HepG2 (cell line): ENCODE results near the gene TTLL1. TPM values are rescaled to one million over a fixed set of nuclear protein-coding genes. Genes with fewer than 3 reads are reported as not detected.

Source experiments
- ATAC-seq: fragments of 200-7000 bp; cut with Tn5 transposase; 3 replicates; pipeline ENCODE4 v1.9.1; 2020; ENCODE audit warnings: mild to moderate bottlenecking, moderate library complexity
- BruUV-seq: library from RNA; stranded (reverse); fragments of 400-500 nt; replicated peaks from 2 replicates; lab custom pipeline; 2021; lab: Mats Ljungman, UMichigan
- CTCF ChIA-PET: fragments of 300-600 bp; formaldehyde crosslinking; extraction: SDS; loops from one replicate; lab custom pipeline; 2021; ENCODE audit warnings: low total read pairs, inconsistent platforms, low intra/inter-chr PET ratio; lab: Yijun Ruan, JAX
- POLR2A ChIA-PET: fragments of 350-600 bp; sonication (Branson Sonifier 250); formaldehyde crosslinking; loops from one replicate; lab custom pipeline; 2020; ENCODE audit warnings: antibody characterized with exemption, inconsistent platforms; lab: Yijun Ruan, JAX
- DNase-seq: peaks from one replicate; pipeline ENCODE4 v3.0.0-alpha.2; 2015; ENCODE audit warnings: low spot score
- FAIRE-seq: peaks from 3 replicates; lab custom pipeline; 2011; peaks lifted over from hg19 to GRCh38; lab: Jason Lieb, UNC
- H2AFZ ChIP-seq: one replicate; pipeline ENCODE4 v1.6.1; 2011; ENCODE audit warnings: low read length, inconsistent platforms
- H3K27ac ChIP-seq: fragments of 300-600 bp; 3 replicates; pipeline ENCODE4 v1.8.0; 2011; ENCODE audit warnings: mixed run types, mild to moderate bottlenecking, mixed read lengths, low read length, inconsistent platforms; ENCODE audit not compliant: insufficient read depth; ENCODE audit errors: extremely low read length
- H3K27me3 ChIP-seq, 2 experiments: fragments of 200-600 bp in 1 of 2; 2 replicates in 1 of 2; 3 replicates in 1 of 2; pipeline versions ENCODE4 v1.6.0 to v1.8.0; 2011; ENCODE audit warnings: low read length in 2 of 2, mild to moderate bottlenecking in 2 of 2, moderate library complexity in 2 of 2, inconsistent platforms in 1 of 2; ENCODE audit not compliant: insufficient read depth in 2 of 2, control insufficient read depth in 1 of 2
- H3K36me3 ChIP-seq, 2 experiments: fragments of 200-600 bp in 1 of 2; replicated peaks in 1 of 2; 2 replicates in 1 of 2; 3 replicates in 1 of 2; pipeline versions ENCODE4 v1.5.1 to v1.8.0; 2011; ENCODE audit warnings: low read length in 2 of 2, inconsistent platforms in 1 of 2; ENCODE audit not compliant: insufficient read depth in 2 of 2, control insufficient read depth in 1 of 2
- H3K4me1 ChIP-seq: 2 replicates; pipeline ENCODE4 v1.5.1; 2012; ENCODE audit warnings: low read length, inconsistent platforms; ENCODE audit not compliant: insufficient read depth
- H3K4me2 ChIP-seq: 2 replicates; pipeline ENCODE4 v1.6.0; 2011; ENCODE audit warnings: low read depth, low read length, inconsistent platforms
- H3K4me3 ChIP-seq, 3 experiments: fragments of 200-600 bp in 1 of 3; sonication (generic), shearing (Covaris generic) in 1 of 3; replicated peaks in 1 of 3; 2 replicates each; pipeline ENCODE4 v1.5.1; 2011 to 2016; ENCODE audit warnings: low read length in 3 of 3, inconsistent platforms in 2 of 3, low read depth in 2 of 3, mild to moderate bottlenecking in 2 of 3, control low read depth in 1 of 3, mixed read lengths in 1 of 3; ENCODE audit not compliant: insufficient read depth in 1 of 3
- H3K79me2 ChIP-seq: one replicate; pipeline ENCODE4 v1.6.1; 2011; ENCODE audit warnings: low read length, inconsistent platforms; ENCODE audit not compliant: insufficient read depth
- H3K9ac ChIP-seq: 2 replicates; pipeline ENCODE4 v1.6.0; 2011; ENCODE audit warnings: mild to moderate bottlenecking, low read depth, low read length, inconsistent platforms; ENCODE audit not compliant: insufficient read depth
- H3K9me3 ChIP-seq: 2 replicates; pipeline ENCODE4 v1.5.1; 2012; ENCODE audit warnings: mild to moderate bottlenecking, low read length
- H4K20me1 ChIP-seq: 2 replicates; pipeline ENCODE4 v1.6.0; 2011; ENCODE audit warnings: inconsistent platforms, mild to moderate bottlenecking, low read length, moderate library complexity; ENCODE audit not compliant: insufficient read depth
- ELF1 ChIP-seq: sonication (generic); formaldehyde crosslinking; IDR thresholded peaks from 2 replicates; pipeline ENCODE4 v1.4.0; 2020; ENCODE audit warnings: missing genetic modification reagents
- FOXJ3 ChIP-seq: sonication (generic); formaldehyde crosslinking; IDR thresholded peaks from 2 replicates; pipeline ENCODE4 v1.4.0; 2020; ENCODE audit warnings: missing genetic modification reagents, mild to moderate bottlenecking, borderline replicate concordance
- HOXA3 ChIP-seq: sonication (generic); formaldehyde crosslinking; IDR thresholded peaks from 2 replicates; pipeline ENCODE4 v1.5.0; 2020; ENCODE audit warnings: missing genetic modification reagents
- KLF13 ChIP-seq: sonication (generic); formaldehyde crosslinking; IDR thresholded peaks from 2 replicates; pipeline ENCODE4 v1.4.0; 2020; ENCODE audit warnings: mild to moderate bottlenecking, missing genetic modification reagents
- PATZ1 ChIP-seq: sonication (generic); formaldehyde crosslinking; IDR thresholded peaks from 2 replicates; pipeline ENCODE4 v1.4.0; 2020; ENCODE audit warnings: missing genetic modification reagents
- RXRA ChIP-seq: sonication (generic); formaldehyde crosslinking; IDR thresholded peaks from 2 replicates; pipeline ENCODE4 v1.5.1; 2020; ENCODE audit warnings: missing genetic modification reagents
- SAP130 ChIP-seq: IDR thresholded peaks from 2 replicates; pipeline ENCODE4 v1.6.1; 2016; ENCODE audit warnings: low read depth
- SNAI1 ChIP-seq: sonication (generic); formaldehyde crosslinking; IDR thresholded peaks from 2 replicates; pipeline ENCODE4 v1.5.0; 2020; ENCODE audit warnings: mild to moderate bottlenecking, missing genetic modification reagents, borderline replicate concordance
- SRSF4 ChIP-seq: fragments of 200-400 bp; formaldehyde crosslinking; IDR thresholded peaks from one replicate; pipeline ENCODE4 v1.6.1; 2018; ENCODE audit warnings: mild to moderate bottlenecking, low read depth, low read length, moderate library complexity; ENCODE audit not compliant: poor library complexity, severe bottlenecking
- ZBTB20 ChIP-seq: sonication (generic); formaldehyde crosslinking; IDR thresholded peaks from 2 replicates; pipeline ENCODE4 v1.8.1; 2023; ENCODE audit warnings: missing genetic modification reagents, low read depth, mild to moderate bottlenecking, borderline replicate concordance
- ZFY ChIP-seq: sonication (generic); formaldehyde crosslinking; IDR thresholded peaks from 2 replicates; pipeline ENCODE4 v1.4.0; 2020; ENCODE audit warnings: missing genetic modification reagents
- ZKSCAN5 ChIP-seq: sonication (generic); formaldehyde crosslinking; IDR thresholded peaks from 2 replicates; pipeline ENCODE4 v1.5.1; 2020; ENCODE audit warnings: mild to moderate bottlenecking, missing genetic modification reagents
- ZNF263 ChIP-seq: sonication (generic); formaldehyde crosslinking; IDR thresholded peaks from 2 replicates; pipeline ENCODE4 v1.4.0; 2020; ENCODE audit warnings: missing genetic modification reagents
- ZNF333 ChIP-seq: sonication (generic); formaldehyde crosslinking; IDR thresholded peaks from 2 replicates; pipeline ENCODE4 v1.4.0; 2020; ENCODE audit warnings: mild to moderate bottlenecking, missing genetic modification reagents, borderline replicate concordance
- ZNF362 ChIP-seq: sonication (generic); formaldehyde crosslinking; IDR thresholded peaks from 2 replicates; pipeline ENCODE4 v1.4.0; 2020; ENCODE audit warnings: missing genetic modification reagents, mild to moderate bottlenecking, borderline replicate concordance
- ZNF589 ChIP-seq: sonication (generic); formaldehyde crosslinking; conservative IDR thresholded peaks from 2 replicates; pipeline ENCODE4 v1.8.0; 2022; ENCODE audit warnings: mild to moderate bottlenecking, moderate library complexity, missing genetic modification reagents
- ZSCAN20 ChIP-seq: sonication (generic); formaldehyde crosslinking; IDR thresholded peaks from 2 replicates; pipeline ENCODE4 v1.4.0; 2020; ENCODE audit warnings: missing genetic modification reagents, mild to moderate bottlenecking, borderline replicate concordance
- WGBS: methylation state at CpG from one replicate; pipeline ENCODE4 v1.1.6; 2017; ENCODE audit warnings: low lambda C conversion rate; 5-methylcytosine and 5-hydroxymethylcytosine counted together
- in situ Hi-C: cut with HindIII; loops from 2 replicates; pipeline ENCODE4 v1.10.0; 2017; ENCODE audit warnings: low pct_unique_long_range_greater_than_20kb; ENCODE audit not compliant: extremely low pct_ligation_motif_present
- intact Hi-C: fragments of 100-400 bp; cut with micrococcal nuclease; formaldehyde crosslinking; loops from one replicate; pipeline ENCODE4 v1.10.0; 2022; ENCODE audit not compliant: unreplicated experiment
- polyA plus RNA-seq, 8 experiments: library from polyadenylated mRNA; depleted of rRNA in 3 of 8; stranded (reverse) in 7 of 8; unstranded in 1 of 8; fragments of >200 nt; fragmentation: Illumina TruSeq in 4 of 8; extraction: Trizol in 4 of 8; gene quantifications; 2 replicates each; pipeline versions ENCODE4 v1.2.1 to v1.2.3, GENCODE V29; 2011 to 2016; ENCODE audit warnings: low read depth in 4 of 8, missing spikeins in 1 of 8, mixed read lengths in 1 of 8; ENCODE audit not compliant: insufficient read depth in 1 of 8
- total RNA-seq, 5 experiments: library from RNA; depleted of rRNA; stranded (reverse); fragments of >200 nt; fragmentation: Illumina TruSeq; extraction: Trizol; gene quantifications; 2 replicates each; pipeline ENCODE4 v1.2.3, GENCODE V29; 2016; ENCODE audit warnings: low read depth in 1 of 5
- TF ChIP-seq, protein P1 (sequence below): sonication (generic); formaldehyde crosslinking; IDR thresholded peaks from 2 replicates; pipeline ENCODE4 v1.4.0; 2020; ENCODE audit warnings: missing genetic modification reagents
- TF ChIP-seq, protein P2 (sequence below): sonication (generic); formaldehyde crosslinking; IDR thresholded peaks from 2 replicates; pipeline ENCODE4 v1.9.0; 2022; ENCODE audit warnings: low read depth, missing genetic modification reagents

Gene TTLL1
- total and polyA plus RNA-seq, 2 of the 13 experiments (the other 11 are each of a cell fraction or from before 2014, with no cell fraction given) = 1.6 to 5.3 TPM

- TF ChIP-seq, protein P1, sequence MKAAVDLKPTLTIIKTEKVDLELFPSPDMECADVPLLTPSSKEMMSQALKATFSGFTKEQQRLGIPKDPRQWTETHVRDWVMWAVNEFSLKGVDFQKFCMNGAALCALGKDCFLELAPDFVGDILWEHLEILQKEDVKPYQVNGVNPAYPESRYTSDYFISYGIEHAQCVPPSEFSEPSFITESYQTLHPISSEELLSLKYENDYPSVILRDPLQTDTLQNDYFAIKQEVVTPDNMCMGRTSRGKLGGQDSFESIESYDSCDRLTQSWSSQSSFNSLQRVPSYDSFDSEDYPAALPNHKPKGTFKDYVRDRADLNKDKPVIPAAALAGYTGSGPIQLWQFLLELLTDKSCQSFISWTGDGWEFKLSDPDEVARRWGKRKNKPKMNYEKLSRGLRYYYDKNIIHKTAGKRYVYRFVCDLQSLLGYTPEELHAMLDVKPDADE (CRISPR knock-in tag) = no peak
Measured at GRCh38 chr22:43008921-43009320, 80.3 kb downstream of the TTLL1 start (continued).

DNA sequence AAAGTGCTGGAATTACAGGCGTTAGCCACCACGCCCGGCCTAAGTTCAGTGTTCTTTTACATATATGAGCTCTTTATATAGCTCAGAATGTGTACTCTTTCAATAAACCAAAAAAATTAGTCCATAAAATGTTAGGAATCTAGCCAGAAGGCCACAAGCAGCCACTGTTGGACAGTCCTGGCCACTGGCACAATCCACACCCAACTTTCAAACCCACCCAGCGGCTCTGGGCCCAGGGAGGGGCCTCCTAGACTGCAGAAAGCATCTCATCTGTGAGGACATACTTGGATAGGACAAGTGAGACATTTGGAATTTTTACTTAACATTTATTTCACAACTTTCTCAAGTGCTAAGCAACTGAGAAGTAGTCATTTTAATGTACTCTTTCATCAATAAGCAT lies 80.7 kb downstream of the TTLL1 start:
- Histone ChIP-seq H3K36me3 (no peaks in the 10 kb centered on the region; a peak in 1 of 5 replicates), H3K27me3 (no peaks in the 10 kb centered on the region), H3K9me3 (no peaks in the 10 kb centered on the region), H3K4me1 (peaks cover 97% of the 10 kb centered on the region), H3K79me2 (peaks cover 96% of the 10 kb centered on the region), H3K27ac (no peak overlapping the region), H3K4me3 (no peak overlapping the region), H3K4me2 (no peak overlapping the region), H3K9ac (no peak overlapping the region), H2AFZ (no peak overlapping the region), H4K20me1 (peaks cover 50% of the 10 kb centered on the region)
- WGBS = 98% methylated on average over 4 of the region's 4 CpGs
- DNase-seq = no peak
- ChIA-PET POLR2A (interaction anchor here (7.3 kb wide), 1 partner anchor 16 kb away, joined by 101 read pairs; no protein-coding TSS in a partner anchor), CTCF (no interaction called here)
- no peak for ATAC-seq
- in situ Hi-C loops = no loop called here
- FAIRE-seq = no peak
- no TSS peak for BruUV-seq
- intact Hi-C loops = no loop called here
- TF ChIP-seq, protein P2, sequence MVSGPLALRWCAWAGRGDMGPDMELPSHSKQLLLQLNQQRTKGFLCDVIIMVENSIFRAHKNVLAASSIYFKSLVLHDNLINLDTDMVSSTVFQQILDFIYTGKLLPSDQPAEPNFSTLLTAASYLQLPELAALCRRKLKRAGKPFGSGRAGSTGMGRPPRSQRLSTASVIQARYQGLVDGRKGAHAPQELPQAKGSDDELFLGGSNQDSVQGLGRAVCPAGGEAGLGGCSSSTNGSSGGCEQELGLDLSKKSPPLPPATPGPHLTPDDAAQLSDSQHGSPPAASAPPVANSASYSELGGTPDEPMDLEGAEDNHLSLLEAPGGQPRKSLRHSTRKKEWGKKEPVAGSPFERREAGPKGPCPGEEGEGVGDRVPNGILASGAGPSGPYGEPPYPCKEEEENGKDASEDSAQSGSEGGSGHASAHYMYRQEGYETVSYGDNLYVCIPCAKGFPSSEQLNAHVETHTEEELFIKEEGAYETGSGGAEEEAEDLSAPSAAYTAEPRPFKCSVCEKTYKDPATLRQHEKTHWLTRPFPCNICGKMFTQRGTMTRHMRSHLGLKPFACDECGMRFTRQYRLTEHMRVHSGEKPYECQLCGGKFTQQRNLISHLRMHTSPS (CRISPR knock-in tag) = no peak
- no peak for TF ChIP-seq ZNF362 (CRISPR knock-in tag)
- TF ChIP-seq PATZ1 = no peak
- TF ChIP-seq ZFY (CRISPR knock-in tag) = no peak
- no peak for TF ChIP-seq SRSF4
- TF ChIP-seq SNAI1 = no peak
- TF ChIP-seq HOXA3 (CRISPR knock-in tag) = no peak
- TF ChIP-seq FOXJ3 (CRISPR knock-in tag) = no peak
- TF ChIP-seq ZNF589 (CRISPR knock-in tag) = no peak
- TF ChIP-seq ZKSCAN5 = no peak
- TF ChIP-seq KLF13 = no peak
- no peak for TF ChIP-seq ZSCAN20 (CRISPR knock-in tag)
- TF ChIP-seq RXRA (CRISPR knock-in tag) = no peak
- TF ChIP-seq ELF1 (CRISPR knock-in tag) = no peak
- no peak for TF ChIP-seq ZNF263
- no peak for TF ChIP-seq SAP130 (CRISPR knock-in tag)
- TF ChIP-seq ZNF333 (CRISPR knock-in tag) = no peak
- no peak for TF ChIP-seq ZBTB20
